Adrenal gland (tissue), 12 donors: ENCODE results near the gene SLC15A3. TPM values are rescaled to one million over a fixed set of nuclear protein-coding genes. Genes with fewer than 3 reads are reported as not detected.

Experiments
- DNase-seq, 7 donors: peaks; one replicate each; pipeline ENCODE4 v3.0.0-alpha.2; 2019 to 2020
- H3K27ac ChIP-seq, 5 donors: fragments of 200-600 bp; sonication (generic) in 4 of 5; 1 replicate in 3 of 5; 2 replicates in 2 of 5; pipeline versions ENCODE4 v1.5.1 to v1.8.0; 2016 to 2020; ENCODE audit warnings: mild to moderate bottlenecking in 1 of 5
- H3K27me3 ChIP-seq: fragments of 200-600 bp; 2 replicates; pipeline ENCODE4 v1.8.0; 2021
- H3K36me3 ChIP-seq, 2 donors: fragments of 200-600 bp; replicated peaks in 1 of 2; 1 replicate in 1 of 2; 2 replicates in 1 of 2; pipeline versions ENCODE4 v1.5.1 to v1.8.0; 2018 to 2022
- H3K4me1 ChIP-seq, 2 donors: fragments of 200-600 bp; replicated peaks in 1 of 2; 1 replicate in 1 of 2; 2 replicates in 1 of 2; pipeline versions ENCODE4 v1.5.1 to v1.8.0; 2018 to 2021
- H3K4me3 ChIP-seq, 4 donors: fragments of 200-600 bp; sonication (generic) in 3 of 4; one replicate each; pipeline ENCODE4 v1.5.1; 2016 to 2018
- H3K9me3 ChIP-seq, 3 donors: fragments of 200-600 bp; sonication (generic) in 1 of 3; replicated peaks in 1 of 3; 1 replicate in 2 of 3; 2 replicates in 1 of 3; pipeline versions ENCODE4 v1.5.1 to v1.8.0; 2016 to 2021
- CTCF ChIP-seq, 6 experiments: fragments of 450-650 bp in 4 of 6; fragments of 200-600 bp in 2 of 6; sonication (generic) in 1 of 6; IDR thresholded peaks; 1 replicate in 5 of 6; 2 replicates in 1 of 6; pipeline versions ENCODE4 v1.5.1 to v1.8.0; 2016 to 2021; ENCODE audit warnings: antibody characterized with exemption in 6 of 6, mild to moderate bottlenecking in 2 of 6, moderate library complexity in 1 of 6
- POLR2A ChIP-seq, 2 donors: fragments of 450-650 bp; IDR thresholded peaks; one replicate each; pipeline ENCODE4 v1.6.1; 2017; ENCODE audit warnings: antibody characterized with exemption in 2 of 2, mild to moderate bottlenecking in 2 of 2, moderate library complexity in 1 of 2
- WGBS, 4 donors: extraction: QIAGEN DNeasy Blood & Tissue Kit in 2 of 4; methylation state at CpG; one replicate each; pipeline versions ENCODE4 v1.1.5 to v1.1.7; 2013 to 2017; 5-methylcytosine and 5-hydroxymethylcytosine counted together
- intact Hi-C, 2 donors: fragments of 100-400 bp; cut with DNase I; formaldehyde crosslinking; loops; one replicate each; pipeline versions ENCODE4 v1.14.1 to v1.15.0; 2022 to 2023
- polyA plus RNA-seq, 3 donors: library from polyadenylated mRNA; stranded (reverse); fragments of 200-250 nt in 2 of 3; fragments of 350-450 nt in 1 of 3; fragmentation: Illumina TruSeq in 1 of 3; extraction: RNeasy Lipid Tissue Mini Kit (QIAGEN cat#74804) in 1 of 3; gene quantifications; one replicate each; pipeline ENCODE4 v1.2.3, GENCODE V29; 2013 to 2014
- total RNA-seq, 9 donors: library from RNA; depleted of rRNA in 4 of 9; stranded (reverse); fragments of >200 nt in 4 of 9; fragments of 120-200 nt in 1 of 9; fragmentation: NEBNext Ultra II Directional in 1 of 9; extraction: Animal tissue kit (Norgen Biotek cat#: 25700) in 1 of 9; gene quantifications; one replicate each; pipeline versions ENCODE4 v1.1.0 to v1.2.4, GENCODE V29; 2013 to 2023
- donor health status: healthy with polysubstance abuse.
- donor health status: Bipolar disorder and iron deficiency.
- donor health status: DM: yes; HTN: yes; CAD: no.
- donor health status: DM: no; HTN: no; CAD: no.
- donor health status: DM: no; HTN: no; CAD: no.
- donor health status: DM: yes; HTN: yes; CAD: no.

The SLC15A3 gene
- total and polyA plus RNA-seq, 12 donors, result 6.7 to 57.7 (median 31.0) TPM

- peaks cover 22 to 54% of the 10 kb centered on the region in 2 donors for H3K4me1 ChIP-seq
- H3K36me3 ChIP-seq, result peaks cover 0 to 26% of the 10 kb centered on the region in 2 donors
- H3K9me3 ChIP-seq, result no peaks in the 10 kb centered on the region
- TF ChIP-seq CTCF (IDR thresholded peaks at IDR 0.05) (no peak), POLR2A (IDR thresholded peaks at IDR 0.05) (no peak)
- H3K27ac ChIP-seq, result no peak overlapping the region
- H3K4me3 ChIP-seq, result no peak overlapping the region
- H3K27me3 ChIP-seq, result no peaks in the 10 kb centered on the region
- 96 to 100% (median 100%) methylated on average over 1 of the region's 1 CpG for WGBS, 4 donors
- DNase-seq, result no peak
- intact Hi-C loops, result no loop called here
Observed at GRCh38 chr11:60917267-60917666, 34.7 kb downstream of the SLC15A3 start.

DNA sequence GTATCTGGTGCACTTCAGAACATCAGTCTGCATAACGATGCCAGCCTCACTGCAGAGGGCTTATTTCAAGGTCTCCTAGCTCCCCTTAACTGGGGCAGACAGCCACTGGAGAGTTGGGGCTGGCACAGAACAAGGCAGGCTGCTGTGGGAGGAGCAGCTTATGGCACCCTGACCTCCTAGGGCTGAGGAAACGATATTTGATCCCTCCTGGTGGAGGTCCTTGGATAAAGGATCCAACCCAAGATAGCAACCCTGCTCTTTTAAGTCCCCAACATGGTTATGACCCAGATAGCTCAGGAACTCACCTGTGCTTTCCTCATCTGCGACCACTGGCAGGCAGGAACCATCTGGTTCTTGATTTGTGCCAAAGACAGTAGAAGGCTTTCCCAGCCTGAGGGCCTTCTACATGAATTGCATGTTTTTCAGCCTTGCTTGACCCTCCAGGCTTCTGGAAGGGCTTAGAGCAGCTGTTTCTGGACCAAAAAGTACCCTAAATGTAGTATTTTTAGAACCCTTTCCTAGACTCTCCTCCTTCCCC lies 35.2 kb downstream of the SLC15A3 start:
- H3K27ac ChIP-seq, result peak overlapping the region in 1 of 5 donors; percentile 32
- H3K9me3 ChIP-seq, result no peaks in the 10 kb centered on the region
- peaks cover 22 to 54% of the 10 kb centered on the region in 2 donors for H3K4me1 ChIP-seq
- TF ChIP-seq CTCF (IDR thresholded peaks at IDR 0.05), result no peak
- no peak for TF ChIP-seq POLR2A (IDR thresholded peaks at IDR 0.05)
- H3K27me3 ChIP-seq, result no peaks in the 10 kb centered on the region
- intact Hi-C loops, result no loop called here
- H3K4me3 ChIP-seq, result no peak overlapping the region
- 54 to 63% (median 57%) methylated on average over 2 to 3 of the region's 3 CpGs for WGBS, 4 donors
- no peak for DNase-seq
- peaks cover 0 to 20% of the 10 kb centered on the region in 2 donors for H3K36me3 ChIP-seq

DNA sequence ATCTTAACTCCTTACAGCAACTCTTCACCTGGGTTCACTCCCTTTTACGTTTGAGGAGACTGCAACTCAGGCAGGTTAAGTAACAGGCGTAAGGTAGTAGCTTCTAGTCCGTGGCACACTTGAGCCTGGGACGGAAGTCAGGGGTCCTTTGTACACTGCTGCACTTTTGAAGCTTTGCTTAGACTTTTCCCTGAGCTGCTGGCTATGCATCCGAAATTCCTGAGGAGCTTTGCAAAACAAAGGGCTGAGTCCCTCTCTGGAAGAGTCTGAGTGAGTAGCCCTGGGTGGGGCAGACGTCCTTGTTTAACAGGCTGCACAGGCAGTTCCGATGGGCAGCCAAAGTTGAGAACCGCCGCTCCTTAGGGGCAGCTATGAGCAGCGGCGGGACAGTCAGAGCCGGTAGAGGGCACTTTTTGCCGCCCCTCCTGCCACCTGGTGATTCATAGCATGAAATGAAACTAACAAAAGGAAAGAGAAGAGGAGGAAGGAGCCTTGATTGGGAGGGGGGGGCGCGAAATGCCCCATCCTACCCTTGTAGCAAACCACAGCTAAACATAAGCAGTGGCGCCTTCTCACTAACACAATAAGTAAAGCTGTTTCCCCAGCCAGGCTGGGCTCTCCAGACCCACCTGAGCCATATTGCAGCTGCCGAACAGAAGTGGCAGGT lies 36.6 kb downstream of the SLC15A3 start:
- Histone ChIP-seq H3K36me3 (peaks cover 0 to 7% of the 10 kb centered on the region in 2 donors), H3K4me1 (peaks cover 22 to 54% of the 10 kb centered on the region in 2 donors), H3K4me3 (peak overlapping the region in 1 of 4 donors; percentile 67), H3K27me3 (no peaks in the 10 kb centered on the region), H3K9me3 (no peaks in the 10 kb centered on the region), H3K27ac (peak overlapping the region; percentile 1 to 96 (median 64))
- 4 to 7% (median 7%) methylated on average over 15 to 17 of the region's 17 CpGs for WGBS, 4 donors
- peak; percentile 66 to 84 (median 74) for DNase-seq
- TF ChIP-seq POLR2A (IDR thresholded peaks at IDR 0.05) (peak in 1 of 2 donors; percentile 57), CTCF (IDR thresholded peaks at IDR 0.05) (peak in 2 of 6 experiments; percentile 6 to 22)
- intact Hi-C loops, result no loop called here

GRCh38 chr11:60914633-60915247 lies 37.2 kb downstream of the SLC15A3 start:
- peak in 4 of 7 donors; percentile 38 to 43 (median 40) for DNase-seq
- 0 to 1% (median 1%) methylated on average over 15 to 31 of the region's 31 CpGs for WGBS, 4 donors
- Histone ChIP-seq H3K4me1 (peaks cover 22 to 49% of the 10 kb centered on the region in 2 donors), H3K27ac (peak overlapping the region; percentile 18 to 96 (median 73)), H3K9me3 (no peaks in the 10 kb centered on the region), H3K27me3 (no peaks in the 10 kb centered on the region), H3K4me3 (peak overlapping the region in 3 of 4 donors; percentile 35 to 67 (median 58)), H3K36me3 (peaks cover 0 to under 1% of the 10 kb centered on the region in 2 donors)
- intact Hi-C loops, result no loop called here
- TF ChIP-seq CTCF (IDR thresholded peaks at IDR 0.05) (no peak), POLR2A (IDR thresholded peaks at IDR 0.05) (no peak)
